Glutamatergic neuron (in vitro differentiated cells): ENCODE results near the gene FAM53B. TPM values are rescaled to one million over a fixed set of nuclear protein-coding genes. Genes with fewer than 3 reads are reported as not detected.

Source experiments
- DNase-seq: peaks from one replicate; pipeline ENCODE4 v3.0.0; 2022
- H3K27ac Mint-ChIP-seq: one replicate; pipeline ENCODE4 v1.8.0; 2020; ENCODE audit warnings: mild to moderate bottlenecking, mixed read lengths, inconsistent platforms; ENCODE audit not compliant: unreplicated experiment
- H3K27me3 Mint-ChIP-seq: one replicate; pipeline ENCODE4 v1.8.0; 2020; ENCODE audit warnings: mild to moderate bottlenecking, moderate library complexity, mixed read lengths, inconsistent platforms; ENCODE audit not compliant: unreplicated experiment
- H3K36me3 Mint-ChIP-seq: one replicate; pipeline ENCODE4 v1.8.0; 2020; ENCODE audit warnings: mild to moderate bottlenecking, mixed read lengths, inconsistent platforms; ENCODE audit not compliant: unreplicated experiment
- H3K4me1 Mint-ChIP-seq: one replicate; pipeline ENCODE4 v1.8.0; 2020; ENCODE audit warnings: mild to moderate bottlenecking, low read depth, mixed read lengths, inconsistent platforms; ENCODE audit not compliant: unreplicated experiment
- H3K4me3 Mint-ChIP-seq: one replicate; pipeline ENCODE4 v1.8.0; 2020; ENCODE audit warnings: mild to moderate bottlenecking, mixed read lengths, inconsistent platforms; ENCODE audit not compliant: unreplicated experiment
- H3K9me3 Mint-ChIP-seq: one replicate; pipeline ENCODE4 v1.8.0; 2020; ENCODE audit warnings: mild to moderate bottlenecking, moderate library complexity, mixed read lengths, inconsistent platforms; ENCODE audit not compliant: unreplicated experiment
- total RNA-seq: library from RNA; stranded (reverse); fragmentation: NEBNext Ultra II Directional; extraction: Animal tissue kit (Norgen Biotek cat#: 25700); gene quantifications from one replicate; pipeline ENCODE4 v1.2.1, GENCODE V29; 2021; ENCODE audit not compliant: unreplicated experiment
- TF ChIP-seq, protein P1 (sequence below): fragments of 200-600 bp; sonication (generic); IDR thresholded peaks from one replicate; pipeline ENCODE4 v1.5.0; 2021; ENCODE audit not compliant: partially characterized antibody, unreplicated experiment

FAM53B gene
- total RNA-seq, 1 donor from 2014 or later = 30.5 TPM

DNA sequence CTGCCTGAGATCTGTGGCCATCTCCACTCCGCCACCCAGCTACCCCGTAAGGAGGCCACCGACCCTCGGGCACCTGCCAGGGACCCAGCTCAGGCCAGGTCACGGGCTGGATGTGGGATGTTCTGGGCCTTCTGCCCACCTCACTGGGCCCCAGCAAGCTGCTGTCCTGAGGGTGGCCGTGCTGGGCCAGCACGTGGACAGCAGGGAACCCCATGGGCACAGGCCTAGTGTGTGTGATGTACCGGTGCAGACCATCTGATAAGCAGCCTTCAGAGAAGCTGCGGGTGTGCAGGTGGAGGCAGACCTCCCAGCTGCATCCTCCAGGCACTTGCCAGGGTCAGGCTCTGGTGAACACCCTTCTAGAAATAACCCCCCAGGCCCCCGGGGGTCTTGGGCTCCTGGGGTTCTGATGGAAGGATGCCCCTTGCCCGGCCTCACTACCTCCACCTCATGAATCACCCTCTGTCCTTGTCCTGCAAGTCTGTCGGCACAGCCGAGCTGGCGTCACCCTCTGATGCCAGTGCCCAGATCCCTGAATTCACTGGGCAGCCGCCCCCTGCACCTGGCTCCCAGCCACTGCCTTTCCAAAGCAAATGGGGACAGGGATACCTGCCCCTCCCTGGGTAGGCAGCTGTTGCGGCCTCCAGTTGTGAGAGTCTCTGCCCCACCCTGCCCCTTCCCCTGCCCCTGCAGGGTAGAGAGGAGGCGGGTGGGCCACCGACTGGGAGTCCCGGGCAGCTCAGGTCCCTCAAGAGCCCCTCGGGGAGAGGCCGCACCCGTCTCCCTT, 139.8 kb downstream of the FAM53B start:
- Mint-ChIP-seq H3K27me3 (no peaks in the 10 kb centered on the region), H3K4me1 (no peaks in the 10 kb centered on the region), H3K27ac (no peak overlapping the region), H3K4me3 (no peak overlapping the region), H3K9me3 (no peaks in the 10 kb centered on the region), H3K36me3 (no peaks in the 10 kb centered on the region)
- DNase-seq = peak; percentile 16
- TF ChIP-seq, protein P1, sequence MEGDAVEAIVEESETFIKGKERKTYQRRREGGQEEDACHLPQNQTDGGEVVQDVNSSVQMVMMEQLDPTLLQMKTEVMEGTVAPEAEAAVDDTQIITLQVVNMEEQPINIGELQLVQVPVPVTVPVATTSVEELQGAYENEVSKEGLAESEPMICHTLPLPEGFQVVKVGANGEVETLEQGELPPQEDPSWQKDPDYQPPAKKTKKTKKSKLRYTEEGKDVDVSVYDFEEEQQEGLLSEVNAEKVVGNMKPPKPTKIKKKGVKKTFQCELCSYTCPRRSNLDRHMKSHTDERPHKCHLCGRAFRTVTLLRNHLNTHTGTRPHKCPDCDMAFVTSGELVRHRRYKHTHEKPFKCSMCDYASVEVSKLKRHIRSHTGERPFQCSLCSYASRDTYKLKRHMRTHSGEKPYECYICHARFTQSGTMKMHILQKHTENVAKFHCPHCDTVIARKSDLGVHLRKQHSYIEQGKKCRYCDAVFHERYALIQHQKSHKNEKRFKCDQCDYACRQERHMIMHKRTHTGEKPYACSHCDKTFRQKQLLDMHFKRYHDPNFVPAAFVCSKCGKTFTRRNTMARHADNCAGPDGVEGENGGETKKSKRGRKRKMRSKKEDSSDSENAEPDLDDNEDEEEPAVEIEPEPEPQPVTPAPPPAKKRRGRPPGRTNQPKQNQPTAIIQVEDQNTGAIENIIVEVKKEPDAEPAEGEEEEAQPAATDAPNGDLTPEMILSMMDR = no peak

DNA sequence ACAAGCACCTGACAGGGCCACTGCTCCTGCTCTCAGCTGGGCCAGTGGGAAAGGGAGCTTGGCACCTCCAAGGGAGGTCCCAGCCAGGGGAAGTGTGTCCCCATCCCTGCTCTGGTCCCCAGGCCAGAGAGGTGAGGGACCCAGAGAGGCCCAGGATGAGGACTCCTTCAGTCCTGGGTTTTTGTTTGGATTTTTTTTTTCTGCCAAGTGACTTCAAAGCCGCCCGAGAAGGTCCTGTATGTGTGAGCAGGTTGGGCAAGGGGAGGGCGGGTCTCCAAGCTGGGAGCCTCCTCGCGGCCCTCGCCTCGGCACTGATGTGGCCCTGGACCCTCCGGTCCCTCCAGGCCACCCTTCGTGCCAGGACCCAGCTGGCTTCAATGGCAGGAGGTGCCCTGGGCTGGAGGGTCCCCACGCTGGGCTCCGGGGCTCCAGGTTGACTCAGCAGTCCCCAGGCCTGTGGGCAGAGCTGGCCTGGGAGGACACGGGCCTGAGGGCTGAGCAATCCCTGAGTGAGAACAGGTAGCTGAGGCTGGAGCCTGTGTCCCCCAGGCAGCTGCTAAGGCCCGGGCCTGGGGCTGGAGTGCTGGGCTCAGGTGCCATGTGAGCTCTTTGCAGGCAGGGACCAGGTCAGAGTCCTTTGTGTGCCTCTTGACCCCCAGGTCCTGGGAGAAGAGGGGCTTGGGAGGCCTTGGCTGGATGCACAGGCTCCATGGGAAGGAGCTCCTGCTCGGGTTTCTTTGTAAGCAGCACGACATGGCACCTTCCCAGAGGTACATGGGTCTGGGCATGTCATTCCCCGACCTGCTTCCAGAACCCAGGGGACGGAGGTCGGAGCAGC, 140.6 kb downstream of the FAM53B start:
- Mint-ChIP-seq H3K36me3 (no peaks in the 10 kb centered on the region), H3K27ac (no peak overlapping the region), H3K4me1 (no peaks in the 10 kb centered on the region), H3K27me3 (peaks cover 3% of the 10 kb centered on the region), H3K9me3 (peaks cover under 1% of the 10 kb centered on the region), H3K4me3 (no peak overlapping the region)
- DNase-seq = peak; percentile 22
- TF ChIP-seq, protein P1 = no peak

DNA sequence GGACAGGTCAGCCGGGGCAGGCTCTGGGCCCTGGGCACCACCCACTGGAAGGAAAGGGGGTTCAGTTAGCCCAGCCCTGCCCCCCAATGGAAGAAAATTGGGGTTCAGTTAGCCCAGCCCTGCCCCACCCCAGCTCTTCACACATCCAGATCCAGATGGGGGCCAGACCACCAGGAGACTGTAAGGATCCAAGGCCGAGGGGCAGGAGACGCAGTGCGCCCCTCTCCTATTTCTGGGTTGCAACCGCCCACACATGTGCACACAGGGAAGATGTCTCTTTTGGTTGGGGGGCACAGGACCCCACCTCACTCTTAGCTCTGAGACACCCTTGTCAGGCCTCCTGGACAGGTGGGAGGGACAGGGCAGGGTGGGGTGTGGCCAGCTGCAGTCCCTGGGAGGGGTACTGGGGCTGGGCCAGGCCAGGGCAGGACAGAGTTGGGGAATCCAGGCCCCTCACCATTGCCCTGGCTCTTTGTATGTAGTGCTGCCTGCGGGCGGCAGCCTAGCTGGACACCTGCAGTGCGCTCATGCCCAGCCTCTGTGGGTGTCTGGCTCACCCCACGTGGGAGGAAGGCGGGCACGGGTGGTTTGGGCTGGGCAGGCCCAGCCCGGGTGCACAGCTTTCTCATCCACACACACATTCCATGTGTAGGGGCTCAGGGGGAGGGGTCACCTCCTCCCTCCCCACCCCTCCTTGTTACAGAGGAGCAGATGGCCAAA, 141.4 kb downstream of the FAM53B start:
- peaks cover 4% of the 10 kb centered on the region for H3K27me3 Mint-ChIP-seq
- peak; percentile 18 for DNase-seq
- H3K27ac Mint-ChIP-seq = no peak overlapping the region
- no peaks in the 10 kb centered on the region for H3K36me3 Mint-ChIP-seq
- H3K4me3 Mint-ChIP-seq = no peak overlapping the region
- TF ChIP-seq, protein P1 = no peak
- H3K9me3 Mint-ChIP-seq = peaks cover 2% of the 10 kb centered on the region
- no peaks in the 10 kb centered on the region for H3K4me1 Mint-ChIP-seq

DNA sequence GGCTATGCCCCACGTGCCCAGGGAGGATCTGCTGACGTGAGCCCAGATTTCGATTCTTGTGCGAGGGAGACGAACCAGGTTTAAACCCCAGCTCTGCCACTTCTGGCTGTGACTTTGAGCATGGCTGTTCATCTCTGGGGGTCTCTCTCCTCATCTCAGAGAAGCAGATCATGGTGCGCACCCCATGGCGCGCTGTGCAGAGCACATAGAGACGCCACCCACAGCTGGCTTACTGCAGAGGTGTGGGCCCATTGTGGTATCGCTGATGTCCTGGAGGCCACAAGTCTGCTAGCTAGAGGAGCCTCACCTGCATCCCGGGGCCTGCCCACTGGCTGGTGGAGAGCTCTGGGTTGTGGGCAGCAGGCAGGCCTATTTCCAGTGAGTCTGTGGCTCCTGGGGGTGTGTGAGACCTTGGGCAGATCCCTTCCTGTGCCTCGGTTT, 142.0 kb downstream of the FAM53B start:
- H3K36me3 Mint-ChIP-seq = no peaks in the 10 kb centered on the region
- peaks cover 4% of the 10 kb centered on the region for H3K27me3 Mint-ChIP-seq
- no peaks in the 10 kb centered on the region for H3K4me1 Mint-ChIP-seq
- H3K4me3 Mint-ChIP-seq = no peak overlapping the region
- no peak overlapping the region for H3K27ac Mint-ChIP-seq
- peak; percentile 8 for DNase-seq
- peaks cover 2% of the 10 kb centered on the region for H3K9me3 Mint-ChIP-seq
- TF ChIP-seq, protein P1 = no peak
